Cardiac fibroblast (primary cell): Measurements from ENCODE around the gene KCNK6.

Experiments
- DNase-seq, 2 donors: peaks; one replicate each; pipeline versions ENCODE4 v3.0.0 to v3.0.0-alpha.2; 2010; ENCODE audit warnings: low read depth in 2 of 2
- H3K4me3 ChIP-seq, 2 donors: replicated peaks in 1 of 2; 1 replicate in 1 of 2; 2 replicates in 1 of 2; pipeline ENCODE4 v1.5.1; 2011; ENCODE audit warnings: low read depth in 2 of 2, low read length in 2 of 2, mild to moderate bottlenecking in 2 of 2, moderate library complexity in 1 of 2
- TF ChIP-seq, protein P1 (sequence below): IDR thresholded peaks from one replicate; pipeline ENCODE4 v1.5.1; 2011; ENCODE audit warnings: low read depth, mild to moderate bottlenecking, low read length, inconsistent platforms

The KCNK6 gene

DNA sequence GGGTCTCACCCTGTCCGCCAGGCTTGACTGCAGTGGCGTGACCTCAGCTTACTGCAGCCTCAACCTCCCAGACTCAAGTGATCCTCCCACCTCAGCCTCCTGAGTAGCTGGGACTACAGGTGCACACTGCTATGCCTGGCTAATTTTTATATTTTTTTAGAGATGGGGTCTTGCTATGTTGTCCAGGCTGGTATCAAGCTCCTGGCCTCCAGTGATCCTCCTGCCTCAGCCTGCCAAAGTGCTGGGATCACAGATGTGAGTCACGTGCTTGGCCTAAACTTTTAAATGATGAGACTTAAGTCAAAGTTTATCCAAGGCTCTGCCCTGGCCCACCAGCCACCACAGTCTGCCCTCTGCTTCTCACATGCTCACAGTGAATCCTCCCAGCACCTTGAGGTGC lies 13.4 kb upstream of the KCNK6 start:
- no peak for DNase-seq
- H3K4me3 ChIP-seq = no peak overlapping the region
- TF ChIP-seq, protein P1, sequence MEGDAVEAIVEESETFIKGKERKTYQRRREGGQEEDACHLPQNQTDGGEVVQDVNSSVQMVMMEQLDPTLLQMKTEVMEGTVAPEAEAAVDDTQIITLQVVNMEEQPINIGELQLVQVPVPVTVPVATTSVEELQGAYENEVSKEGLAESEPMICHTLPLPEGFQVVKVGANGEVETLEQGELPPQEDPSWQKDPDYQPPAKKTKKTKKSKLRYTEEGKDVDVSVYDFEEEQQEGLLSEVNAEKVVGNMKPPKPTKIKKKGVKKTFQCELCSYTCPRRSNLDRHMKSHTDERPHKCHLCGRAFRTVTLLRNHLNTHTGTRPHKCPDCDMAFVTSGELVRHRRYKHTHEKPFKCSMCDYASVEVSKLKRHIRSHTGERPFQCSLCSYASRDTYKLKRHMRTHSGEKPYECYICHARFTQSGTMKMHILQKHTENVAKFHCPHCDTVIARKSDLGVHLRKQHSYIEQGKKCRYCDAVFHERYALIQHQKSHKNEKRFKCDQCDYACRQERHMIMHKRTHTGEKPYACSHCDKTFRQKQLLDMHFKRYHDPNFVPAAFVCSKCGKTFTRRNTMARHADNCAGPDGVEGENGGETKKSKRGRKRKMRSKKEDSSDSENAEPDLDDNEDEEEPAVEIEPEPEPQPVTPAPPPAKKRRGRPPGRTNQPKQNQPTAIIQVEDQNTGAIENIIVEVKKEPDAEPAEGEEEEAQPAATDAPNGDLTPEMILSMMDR = no peak

DNA sequence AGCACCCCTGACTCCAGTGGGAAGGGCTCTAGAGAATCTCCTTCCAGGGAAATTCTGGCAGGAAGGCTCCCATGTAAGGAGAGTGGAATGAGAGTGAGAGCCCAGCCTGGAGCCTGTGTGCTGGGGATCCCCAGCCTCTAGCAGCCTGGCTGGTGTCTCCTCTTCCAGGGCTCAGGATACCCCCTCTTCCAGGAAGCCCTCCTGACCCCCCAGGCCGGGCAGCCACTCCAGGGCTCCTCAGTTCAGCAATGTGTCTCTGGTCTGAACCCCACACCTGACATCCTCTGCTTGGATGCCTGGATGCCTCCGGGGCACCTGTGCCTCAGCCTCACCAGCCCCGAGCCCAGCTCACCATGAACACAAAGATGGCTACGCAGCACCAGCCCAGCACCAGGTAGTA lies 12.6 kb upstream of the KCNK6 start:
- TF ChIP-seq, protein P1 = no peak
- no peak for DNase-seq
- H3K4me3 ChIP-seq = no peak overlapping the region

DNA sequence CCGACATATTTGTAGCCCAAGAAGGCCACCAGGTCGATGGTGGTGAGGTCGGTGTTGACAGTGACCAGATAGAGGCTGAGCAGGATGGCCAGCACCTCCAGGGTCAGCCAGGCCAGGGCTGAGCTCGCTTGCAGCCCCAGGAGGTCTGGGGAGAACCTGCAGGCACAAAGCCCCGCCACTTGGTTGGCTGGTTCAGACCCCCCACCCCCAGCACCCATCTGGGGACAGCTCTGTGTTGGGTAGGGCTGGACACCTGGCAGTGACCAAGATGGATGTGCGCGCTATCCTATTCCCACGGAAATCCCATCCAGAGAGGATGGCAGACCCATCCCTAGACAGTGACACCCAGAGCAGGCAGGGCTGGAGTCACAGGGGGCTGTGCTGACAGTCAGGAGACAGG lies 12.0 kb upstream of the KCNK6 start:
- TF ChIP-seq, protein P1 = no peak
- no peak overlapping the region for H3K4me3 ChIP-seq
- DNase-seq = no peak

DNA sequence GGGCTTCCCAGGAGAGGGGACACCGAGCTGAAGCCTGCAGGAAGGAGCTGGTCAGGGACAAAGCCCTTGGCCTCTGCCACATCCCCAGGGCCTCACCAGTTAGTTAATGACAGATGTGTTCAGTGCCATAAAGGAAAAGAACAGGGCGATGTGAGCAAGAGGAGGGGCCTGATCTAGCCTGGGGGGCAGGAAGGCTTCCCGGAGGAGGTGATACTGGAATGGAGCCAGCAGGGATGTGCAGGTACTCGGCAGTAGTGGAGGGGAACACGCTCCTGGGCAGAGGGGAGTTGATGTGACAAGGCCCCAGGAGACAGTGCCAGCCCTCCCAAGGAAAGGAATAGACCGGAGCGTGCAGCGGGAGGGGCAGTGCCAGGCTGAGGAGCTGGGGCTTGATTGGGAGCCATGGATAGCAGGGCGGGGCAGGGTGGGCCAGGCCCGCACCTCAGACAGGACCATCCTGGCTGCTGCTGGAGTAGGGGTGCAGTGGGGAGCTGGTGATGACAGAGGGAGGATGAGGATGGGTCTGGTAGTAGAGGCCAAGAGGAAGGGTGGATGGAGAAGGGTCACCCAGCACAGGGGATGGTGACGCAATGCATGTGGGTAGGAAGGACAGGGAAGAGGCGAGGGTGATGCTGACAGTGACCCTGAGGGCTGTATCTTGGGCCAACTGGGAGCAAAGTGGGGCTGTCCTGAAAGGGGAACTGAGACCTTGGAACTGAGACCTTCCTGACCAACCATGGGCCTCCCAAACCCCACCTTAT lies 11.5 kb upstream of the KCNK6 start:
- H3K4me3 ChIP-seq = no peak overlapping the region
- no peak for DNase-seq
- TF ChIP-seq, protein P1 = no peak

DNA sequence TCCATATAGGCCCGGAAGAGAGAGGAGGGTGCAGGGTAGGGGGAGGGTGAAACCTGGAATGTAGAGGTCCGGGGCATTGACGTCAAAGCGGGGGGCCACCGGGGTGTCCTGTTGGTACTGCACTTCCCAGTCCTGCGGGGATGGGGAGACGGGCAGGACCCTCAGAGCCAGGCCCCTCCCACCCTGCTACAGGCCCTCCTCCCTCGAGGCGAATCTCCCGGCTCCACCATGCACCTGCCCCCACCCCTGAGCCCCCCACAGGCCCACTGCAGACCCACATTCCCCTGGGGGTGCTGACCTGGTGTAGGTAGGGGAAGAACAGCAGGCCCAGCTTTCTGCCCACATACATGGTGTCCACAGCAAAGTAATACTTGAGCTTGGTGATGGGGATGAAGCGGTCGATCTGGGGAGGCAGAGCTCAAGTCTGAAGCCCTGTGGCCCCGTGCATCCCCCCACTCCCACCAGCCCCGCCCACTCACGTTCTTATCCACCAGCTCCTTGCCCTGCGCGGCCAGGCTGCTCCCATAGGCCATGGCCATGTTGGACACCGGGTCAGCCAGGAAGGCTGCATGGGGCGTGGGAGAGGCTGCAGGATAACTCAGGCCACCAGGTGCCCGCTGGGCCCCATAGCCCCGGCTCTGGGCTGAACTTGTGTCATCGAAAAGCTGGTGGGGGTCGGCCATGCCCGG lies 10.6 kb upstream of the KCNK6 start:
- H3K4me3 ChIP-seq = no peak overlapping the region
- TF ChIP-seq, protein P1 = no peak
- DNase-seq = no peak

DNA sequence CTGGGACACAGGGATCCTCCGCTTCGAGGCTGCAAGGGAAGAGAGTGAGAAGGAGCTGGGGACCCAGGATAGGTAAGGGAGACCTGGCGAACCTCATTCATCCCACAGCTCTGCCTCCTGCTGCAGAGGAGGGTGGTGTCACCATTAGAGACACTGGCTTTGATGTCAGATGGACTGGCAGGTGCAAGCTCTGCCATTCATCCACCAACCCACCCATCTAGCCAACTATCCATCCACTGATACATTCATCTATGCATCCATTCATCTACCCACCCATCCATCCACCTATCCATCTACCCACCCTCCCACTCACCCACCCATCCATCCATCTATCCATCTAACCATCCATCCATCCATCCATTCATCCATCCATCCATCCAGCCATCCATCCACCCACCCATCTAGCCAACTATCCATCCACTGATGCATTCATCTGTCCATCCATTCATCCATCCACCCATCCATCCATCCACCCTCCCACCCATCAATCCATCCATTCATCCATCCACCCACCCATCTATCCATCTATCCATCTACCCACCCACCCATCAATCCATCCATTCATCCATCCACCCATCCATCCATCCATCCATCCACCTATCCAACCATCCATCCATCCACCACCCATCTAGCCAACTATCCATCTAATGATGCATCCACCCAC lies 9.9 kb upstream of the KCNK6 start:
- no peak for DNase-seq
- TF ChIP-seq, protein P1 = no peak
- no peak overlapping the region for H3K4me3 ChIP-seq
